Measurements from ENCODE around the gene MRC1.

Gene MRC1

GRCh38 chr10:17808971-17809841 is at the start of gene MRC1:
Gene MRC1, plus strand, starts transcription at chr10:17809348. Its CDS starts 118 bp downstream, at chr10:17809466.
- no peak for DNase-seq (ENCODE audit: low spot score)

GRCh38 chr10:17764142-17764541 is 45.0 kb upstream of the MRC1 start:
- no peak for DNase-seq (ENCODE audit: low spot score)

- DNase-seq (ENCODE audit: low spot score) = no peak
Observed at GRCh38 chr10:17765602-17766001, 43.5 kb upstream of the MRC1 start.

- DNase-seq (ENCODE audit: low spot score) = no peak
Observed at GRCh38 chr10:17766731-17767130, 42.4 kb upstream of the MRC1 start.

- no peak for DNase-seq (ENCODE audit: low spot score)
Observed at GRCh38 chr10:17768496-17768895, 40.7 kb upstream of the MRC1 start.

DNA sequence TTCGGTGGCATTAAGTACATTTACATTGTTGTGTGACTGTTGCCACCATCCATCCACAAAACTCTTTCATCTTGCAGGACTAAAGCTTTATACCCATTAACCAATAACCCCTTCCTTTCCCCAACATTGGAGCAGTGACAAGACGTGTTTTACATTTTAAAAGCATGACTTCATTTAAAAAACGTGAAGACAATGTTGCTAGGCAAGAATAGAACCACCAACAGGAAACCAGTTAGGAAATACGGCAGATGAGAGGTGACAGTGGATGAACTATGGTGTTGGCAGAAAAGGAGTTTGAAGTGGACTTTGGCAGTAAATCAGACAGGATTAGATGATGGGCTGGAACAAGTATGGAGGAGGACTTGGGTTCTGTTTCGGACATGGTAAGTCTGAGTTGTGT is 40.2 kb upstream of the MRC1 start:
- no peak for DNase-seq (ENCODE audit: low spot score)

DNA sequence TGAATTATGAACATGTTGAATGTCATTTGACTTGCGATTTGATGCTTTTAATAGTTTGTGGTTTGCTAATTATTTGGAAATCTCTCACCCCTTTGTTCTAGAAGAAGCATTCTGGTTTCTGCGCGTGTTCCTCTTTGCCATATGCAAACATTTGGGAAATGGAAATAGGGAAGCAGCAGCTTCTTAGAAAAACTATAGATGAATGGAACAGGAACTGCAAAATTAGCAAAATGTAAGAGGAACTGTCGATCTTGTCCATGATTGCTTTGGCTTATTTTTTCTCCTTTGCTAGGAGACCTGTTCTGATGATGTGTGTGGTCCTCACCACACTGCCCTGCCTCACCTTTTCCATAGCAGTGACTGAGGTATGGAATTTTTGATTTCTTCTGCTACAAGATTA is 38.1 kb upstream of the MRC1 start:
- no peak for DNase-seq (ENCODE audit: low spot score)

DNA sequence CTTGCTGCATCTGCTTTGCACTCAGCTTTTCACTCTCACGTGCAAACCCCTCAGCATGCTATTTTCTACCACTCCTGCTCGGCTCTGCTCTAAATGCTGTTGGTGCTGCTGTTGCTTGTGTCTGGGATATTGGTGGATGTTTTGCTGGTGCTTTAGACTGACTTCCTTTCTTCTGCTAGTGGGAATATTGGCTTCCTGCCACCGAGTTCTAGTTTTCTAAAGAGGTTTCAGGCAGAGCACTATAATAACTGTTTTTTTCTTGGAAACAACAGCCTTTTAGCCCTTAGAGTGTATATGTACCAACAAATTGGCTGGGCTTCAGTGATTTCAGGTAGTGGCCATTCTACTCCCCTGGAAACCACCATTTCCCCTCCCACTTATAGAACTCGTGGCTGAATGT is 29.4 kb upstream of the MRC1 start:
- DNase-seq (ENCODE audit: low spot score) = no peak

GRCh38 chr10:17780727-17781126 is 28.4 kb upstream of the MRC1 start:
- no peak for DNase-seq (ENCODE audit: low spot score)

- DNase-seq (ENCODE audit: low spot score) = no peak
Observed at GRCh38 chr10:17781856-17782255, 27.3 kb upstream of the MRC1 start.

DNA sequence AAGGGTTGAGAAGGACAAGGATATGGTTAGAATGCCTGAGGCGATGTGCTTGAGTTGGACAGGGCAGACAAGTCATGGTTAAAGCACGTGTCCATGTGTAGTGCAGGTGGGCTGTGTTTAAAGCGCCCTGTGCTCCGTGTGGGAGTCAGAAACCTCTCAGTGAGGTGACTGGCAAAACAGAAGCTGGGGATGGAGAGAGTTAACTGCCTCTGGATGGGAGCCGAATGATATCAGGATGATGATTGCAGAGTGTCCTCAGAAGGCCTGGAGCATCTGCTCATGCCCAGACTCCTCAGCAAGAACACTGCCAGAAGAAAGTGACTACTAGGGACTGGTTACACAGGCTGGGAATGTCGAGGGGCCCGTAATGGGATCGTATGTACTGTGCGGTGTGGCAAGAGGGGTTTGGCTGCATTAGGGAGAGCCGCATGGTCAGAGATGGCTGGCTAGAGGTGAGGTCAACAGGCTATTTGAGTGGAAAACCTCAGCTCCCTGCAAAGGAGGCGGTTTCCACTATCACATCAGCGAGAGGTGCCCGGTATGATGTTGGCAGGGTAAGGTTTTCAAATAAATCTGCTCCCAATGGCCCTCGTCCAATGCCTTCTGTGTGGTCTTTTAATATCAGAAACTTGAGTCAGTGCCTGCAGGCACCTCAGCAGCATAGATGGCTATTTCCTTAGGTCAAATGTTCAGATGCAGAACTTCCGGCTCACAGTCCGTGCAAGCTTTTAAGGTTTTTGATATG is 26.1 kb upstream of the MRC1 start:
- DNase-seq (ENCODE audit: low spot score) = no peak

- no peak for DNase-seq (ENCODE audit: low spot score)
Observed at GRCh38 chr10:17783751-17784150, 25.4 kb upstream of the MRC1 start.

GRCh38 chr10:17784688-17785087 is 24.5 kb upstream of the MRC1 start:
- no peak for DNase-seq (ENCODE audit: low spot score)

- DNase-seq (ENCODE audit: low spot score) = no peak
Observed at GRCh38 chr10:17785276-17785930, 23.7 kb upstream of the MRC1 start.

DNA sequence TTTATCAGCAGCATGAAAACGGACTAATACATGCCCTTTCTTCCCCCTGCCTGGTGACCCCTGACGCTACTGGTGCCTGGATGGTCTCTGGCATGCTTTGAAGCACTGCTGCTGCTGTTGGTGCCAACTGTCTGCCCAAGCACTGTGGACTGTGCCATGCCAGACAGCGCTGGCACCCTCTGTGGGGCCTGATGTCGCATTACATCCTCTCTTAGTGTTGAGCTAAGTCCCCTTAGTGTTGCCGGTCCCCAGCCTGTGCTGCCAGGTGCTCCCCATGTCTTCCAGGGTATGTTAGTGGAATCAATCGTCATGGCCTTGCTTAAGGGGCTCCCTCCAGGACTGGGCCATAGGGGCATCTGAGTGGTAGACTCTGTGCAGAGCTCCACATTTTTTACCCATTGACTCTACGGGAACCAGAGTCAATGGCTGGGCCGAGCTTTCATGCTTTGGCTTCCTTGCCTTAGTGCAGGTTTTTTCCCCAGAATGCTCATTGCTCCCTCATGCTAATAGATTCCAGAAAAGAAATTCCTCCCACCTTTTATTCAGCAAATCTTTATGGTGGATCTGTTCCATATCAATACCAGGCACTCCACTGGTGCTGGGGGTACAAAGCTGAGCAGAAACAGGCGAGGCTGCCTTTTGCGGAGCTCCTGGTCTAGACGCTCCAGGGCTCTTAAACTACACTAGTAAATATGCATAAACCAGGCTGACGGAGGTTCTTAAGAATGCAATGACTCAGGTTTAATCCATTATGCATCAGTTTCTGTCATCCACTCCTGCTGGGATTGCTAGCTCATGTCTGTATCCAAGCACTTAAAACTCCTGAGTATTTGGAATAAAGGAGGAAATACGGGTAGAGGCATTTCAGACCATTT is 21.8 kb upstream of the MRC1 start:
- no peak for DNase-seq (ENCODE audit: low spot score)

DNA sequence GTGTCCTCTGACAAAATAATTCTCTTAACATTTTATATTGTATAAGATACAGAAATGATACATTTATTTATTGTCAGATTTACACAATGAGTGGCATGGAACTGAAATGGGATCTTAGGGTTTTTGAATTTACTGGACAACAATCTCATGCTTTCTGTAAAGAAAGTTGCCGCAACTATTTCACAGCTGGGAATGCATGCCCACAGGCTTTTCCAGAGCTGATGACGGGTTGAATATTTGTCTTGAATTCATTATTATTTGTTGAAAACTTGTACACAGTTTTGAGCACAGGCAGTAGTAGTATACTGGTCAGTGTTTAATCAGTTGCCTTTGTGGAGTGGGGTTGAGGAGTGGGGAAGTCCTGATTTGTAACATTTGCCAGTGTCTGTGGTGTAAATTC is 20.5 kb upstream of the MRC1 start:
- no peak for DNase-seq (ENCODE audit: low spot score)

DNA sequence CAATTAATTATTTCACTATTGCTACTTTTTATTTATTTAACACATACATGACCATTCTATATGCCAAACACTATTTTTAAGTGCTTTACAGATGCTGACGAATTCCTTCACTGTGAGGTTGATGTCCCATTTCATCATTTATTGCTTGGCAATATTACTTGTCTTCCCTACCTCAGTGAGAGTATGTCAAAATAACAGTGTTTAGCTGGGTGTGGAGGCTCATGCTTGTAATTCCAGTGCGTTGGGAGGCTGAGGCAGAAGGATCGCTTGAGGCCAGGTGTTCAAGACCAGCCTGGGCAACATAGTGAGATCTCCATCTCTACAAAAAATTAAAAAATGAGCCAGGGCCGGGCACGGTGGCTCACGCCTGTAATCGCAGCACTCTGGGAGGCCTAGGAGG is 19.8 kb upstream of the MRC1 start:
- DNase-seq (ENCODE audit: low spot score) = no peak

- DNase-seq (ENCODE audit: low spot score) = no peak
Observed at GRCh38 chr10:17790651-17791050, 18.5 kb upstream of the MRC1 start.

DNA sequence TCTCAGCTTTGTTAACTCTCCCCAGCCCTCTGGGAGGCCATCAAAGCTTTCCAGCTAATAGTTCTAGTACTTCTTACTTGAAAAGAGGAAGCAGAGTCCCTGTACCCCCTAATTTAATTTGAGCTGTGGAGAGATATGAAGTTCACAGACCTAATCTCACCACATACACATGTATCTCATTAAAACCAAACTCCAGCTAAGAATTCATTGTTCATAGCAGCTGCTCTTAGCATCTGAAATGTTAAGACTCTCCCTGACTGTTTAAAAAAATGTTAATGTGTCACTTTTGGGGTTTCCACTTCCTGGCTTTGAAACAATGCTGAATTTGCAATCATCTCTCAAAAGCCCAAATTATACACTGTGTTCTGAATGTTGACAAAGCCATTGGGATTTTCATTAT is 16.2 kb upstream of the MRC1 start:
- no peak for DNase-seq (ENCODE audit: low spot score)

- DNase-seq (ENCODE audit: low spot score) = no peak
Observed at GRCh38 chr10:17793823-17794644, 15.1 kb upstream of the MRC1 start.

GRCh38 chr10:17795083-17795482 is 14.1 kb upstream of the MRC1 start:
- no peak for DNase-seq (ENCODE audit: low spot score)
